Lower leg skin (tissue), 3 donors: Measurements from ENCODE around the gene C1orf21.

ENCODE experiments used
- CTCF ChIP-seq, 3 donors: fragments of 450-650 bp; IDR thresholded peaks; one replicate each; pipeline ENCODE4 v1.5.1; 2016; ENCODE audit warnings: antibody characterized with exemption in 3 of 3, mild to moderate bottlenecking in 3 of 3, moderate library complexity in 2 of 3
- POLR2A ChIP-seq, 2 donors: fragments of 450-650 bp; IDR thresholded peaks; one replicate each; pipeline ENCODE4 v1.6.1; 2016 to 2017; ENCODE audit warnings: antibody characterized with exemption in 2 of 2, mild to moderate bottlenecking in 1 of 2, moderate library complexity in 1 of 2

GRCh38 chr1:184457500-184457899, 70.7 kb downstream of the C1orf21 start:
- TF ChIP-seq CTCF (IDR thresholded peaks at IDR 0.05) (no peak), POLR2A (IDR thresholded peaks at IDR 0.05) (no peak)
